ENCODE measurements around the gene LRRC58. TPM values are rescaled to one million over a fixed set of nuclear protein-coding genes. Genes with fewer than 3 reads are reported as not detected.

Gene LRRC58
- total and polyA plus RNA-seq, 2 donors (not counting 3 experiments of a cell fraction or from before 2014, with no cell fraction given) = 3.7 to 11.9 TPM

GRCh38 chr3:120353463-120353862 is 4.3 kb upstream of the LRRC58 start:
- dilution Hi-C loops (cut with MboI; ENCODE audit: extremely low pct_ligation_motif_present, low sequenced_read_pairs) (no loop called here), intact Hi-C loops (cut with micrococcal nuclease) (no loop called here)
- no peak overlapping the region for H3K27ac ChIP-seq (ENCODE audit: insufficient read depth, low read depth, low read length)
- peaks cover 2% of the 10 kb centered on the region for H3K79me2 ChIP-seq (ENCODE audit: control insufficient read depth, insufficient read depth, low read length)
- TF ChIP-seq EZH2 (IDR thresholded peaks at IDR 0.05; ENCODE audit: borderline replicate concordance, low read depth, low read length, severe bottlenecking) (no peak), POLR2A (IDR thresholded peaks at IDR 0.05; ENCODE audit: low read depth, low read length) (no peak), GATA2 (IDR thresholded peaks at IDR 0.05; ENCODE audit: insufficient read depth, insufficient read length, low read depth, low read length) (no peak), MAX (IDR thresholded peaks at IDR 0.05; ENCODE audit: insufficient read depth, insufficient read length) (no peak), POLR2AphosphoS5 (IDR thresholded peaks at IDR 0.05; ENCODE audit: insufficient read depth, low read depth, low read length) (no peak), CTCF (IDR thresholded peaks at IDR 0.05; ENCODE audit: extremely low read depth in 1 of 2, insufficient read depth in 1 of 2, low read depth in 1 of 2, low read length in 2 of 2) (no peak)
- FAIRE-seq (no peak), DNase-seq (ENCODE audit: low read depth, low spot score) (no peak)
- H3K9me1 ChIP-seq (replicated peaks; ENCODE audit: control insufficient read depth, extremely low read depth, insufficient read depth, low read length) = no peaks in the 10 kb centered on the region
- CTCF ChIA-PET = no interaction called here
- no peak overlapping the region for H3K9ac ChIP-seq (replicated peaks; ENCODE audit: extremely low read depth, insufficient read depth, low read length)
- peaks cover 16 to 25% of the 10 kb centered on the region in 2 experiments for H3K27me3 ChIP-seq (ENCODE audit: control insufficient read depth in 2 of 2, insufficient read depth in 2 of 2, low read length in 2 of 2)
- H3K4me2 ChIP-seq (ENCODE audit: insufficient read depth, low read length) = no peak overlapping the region
- no peaks in the 10 kb centered on the region for H3K36me3 ChIP-seq (ENCODE audit: control insufficient read depth in 2 of 2, extremely low read depth in 1 of 2, insufficient read depth in 2 of 2, low read length in 2 of 2)
- no peaks in the 10 kb centered on the region for H4K20me1 ChIP-seq (replicated peaks; ENCODE audit: control insufficient read depth, extremely low read depth, insufficient read depth, low read length)
- no peaks in the 10 kb centered on the region for H3K9me3 ChIP-seq (replicated peaks; ENCODE audit: control insufficient read depth, insufficient read depth, low read length)
- POLR2A ChIA-PET = no interaction called here
- no peak overlapping the region for H3K4me3 ChIP-seq (replicated peaks in 1 of 3; ENCODE audit: insufficient read depth in 1 of 3, low read depth in 1 of 3, low read length in 3 of 3)
- no TSS peak for BruUV-seq (replicated peaks)
- H2AFZ ChIP-seq (ENCODE audit: low read depth, low read length) = no peak overlapping the region
- peaks cover 10% of the 10 kb centered on the region for H3K4me1 ChIP-seq (ENCODE audit: control insufficient read depth, extremely low read depth, insufficient read depth, low read length)

- no peaks in the 10 kb centered on the region for H3K36me3 ChIP-seq (ENCODE audit: control insufficient read depth in 2 of 2, extremely low read depth in 1 of 2, insufficient read depth in 2 of 2, low read length in 2 of 2)
- CTCF ChIA-PET = no interaction called here
- no peak for TF ChIP-seq CTCF (IDR thresholded peaks at IDR 0.05; ENCODE audit: extremely low read depth in 1 of 2, insufficient read depth in 1 of 2, low read depth in 1 of 2, low read length in 2 of 2)
- no peak for TF ChIP-seq POLR2AphosphoS5 (IDR thresholded peaks at IDR 0.05; ENCODE audit: insufficient read depth, low read depth, low read length)
- no peak for TF ChIP-seq EZH2 (IDR thresholded peaks at IDR 0.05; ENCODE audit: borderline replicate concordance, low read depth, low read length, severe bottlenecking)
- TF ChIP-seq MYC (IDR thresholded peaks at IDR 0.05; ENCODE audit: low read depth, low read length) = no peak
- no peak for TF ChIP-seq POLR2A (IDR thresholded peaks at IDR 0.05; ENCODE audit: low read depth, low read length)
- TF ChIP-seq MAX (IDR thresholded peaks at IDR 0.05; ENCODE audit: insufficient read depth, insufficient read length) = no peak
- no peak for TF ChIP-seq JUN (IDR thresholded peaks at IDR 0.05; ENCODE audit: borderline replicate concordance, insufficient read depth, insufficient read length, low read depth)
- TF ChIP-seq GATA2 (IDR thresholded peaks at IDR 0.05; ENCODE audit: insufficient read depth, insufficient read length, low read depth, low read length) = no peak
- TF ChIP-seq FOS (IDR thresholded peaks at IDR 0.05; ENCODE audit: borderline replicate concordance, insufficient read depth, low read length) = no peak
- no peak overlapping the region for H3K4me3 ChIP-seq (replicated peaks in 1 of 3; ENCODE audit: insufficient read depth in 1 of 3, low read depth in 1 of 3, low read length in 3 of 3)
- H3K27me3 ChIP-seq (ENCODE audit: control insufficient read depth in 2 of 2, insufficient read depth in 2 of 2, low read length in 2 of 2) = peaks cover 13 to 19% of the 10 kb centered on the region in 2 experiments
- dilution Hi-C loops (cut with MboI; ENCODE audit: extremely low pct_ligation_motif_present, low sequenced_read_pairs) (no loop called here), intact Hi-C loops (cut with micrococcal nuclease) (no loop called here)
- no peak for DNase-seq (ENCODE audit: low read depth, low spot score)
- no peaks in the 10 kb centered on the region for H3K9me3 ChIP-seq (replicated peaks; ENCODE audit: control insufficient read depth, insufficient read depth, low read length)
- H3K27ac ChIP-seq (ENCODE audit: insufficient read depth, low read depth, low read length) = no peak overlapping the region
- no peaks in the 10 kb centered on the region for H4K20me1 ChIP-seq (replicated peaks; ENCODE audit: control insufficient read depth, extremely low read depth, insufficient read depth, low read length)
- FAIRE-seq = no peak
- H3K9ac ChIP-seq (replicated peaks; ENCODE audit: extremely low read depth, insufficient read depth, low read length) = no peak overlapping the region
- H3K4me1 ChIP-seq (ENCODE audit: control insufficient read depth, extremely low read depth, insufficient read depth, low read length) = peaks cover 14% of the 10 kb centered on the region
- H3K79me2 ChIP-seq (ENCODE audit: control insufficient read depth, insufficient read depth, low read length) = peaks cover 14% of the 10 kb centered on the region
- H3K4me2 ChIP-seq (ENCODE audit: insufficient read depth, low read length) = no peak overlapping the region
- POLR2A ChIA-PET = no interaction called here
- BruUV-seq (replicated peaks) = no TSS peak
- H3K9me1 ChIP-seq (replicated peaks; ENCODE audit: control insufficient read depth, extremely low read depth, insufficient read depth, low read length) = no peaks in the 10 kb centered on the region
- H2AFZ ChIP-seq (ENCODE audit: low read depth, low read length) = no peak overlapping the region
These were observed 2.9 kb upstream of the LRRC58 start for GRCh38 chr3:120352017-120352416.
